ENCODE data around the gene GNAT3.

GNAT3 gene

DNA sequence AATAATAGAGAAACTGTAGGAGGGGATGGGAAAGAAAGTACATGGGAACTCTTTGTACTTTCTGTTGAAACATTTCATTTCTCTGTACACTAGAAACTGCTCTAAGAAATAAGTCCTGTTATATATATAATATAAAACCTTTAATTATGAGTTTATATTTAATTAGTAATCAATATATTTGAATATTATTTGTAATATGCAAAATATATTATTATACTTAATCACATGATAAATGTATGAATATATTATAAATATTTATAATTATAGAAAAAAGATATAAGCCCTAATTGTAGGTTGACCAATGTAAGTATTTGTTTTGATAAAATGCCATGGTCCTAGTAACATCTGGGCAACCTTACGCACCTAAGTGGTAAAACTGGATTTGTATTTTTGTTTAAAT is 51.0 kb downstream of the GNAT3 start:
- Mint-ChIP-seq H3K27ac (no peak overlapping the region), H3K4me1 (ENCODE audit: low read depth) (no peaks in the 10 kb centered on the region), H3K36me3 (no peaks in the 10 kb centered on the region), H3K9me3 (ENCODE audit: low read depth) (no peaks in the 10 kb centered on the region), H3K27me3 (no peaks in the 10 kb centered on the region), H3K4me3 (no peak overlapping the region)

DNA sequence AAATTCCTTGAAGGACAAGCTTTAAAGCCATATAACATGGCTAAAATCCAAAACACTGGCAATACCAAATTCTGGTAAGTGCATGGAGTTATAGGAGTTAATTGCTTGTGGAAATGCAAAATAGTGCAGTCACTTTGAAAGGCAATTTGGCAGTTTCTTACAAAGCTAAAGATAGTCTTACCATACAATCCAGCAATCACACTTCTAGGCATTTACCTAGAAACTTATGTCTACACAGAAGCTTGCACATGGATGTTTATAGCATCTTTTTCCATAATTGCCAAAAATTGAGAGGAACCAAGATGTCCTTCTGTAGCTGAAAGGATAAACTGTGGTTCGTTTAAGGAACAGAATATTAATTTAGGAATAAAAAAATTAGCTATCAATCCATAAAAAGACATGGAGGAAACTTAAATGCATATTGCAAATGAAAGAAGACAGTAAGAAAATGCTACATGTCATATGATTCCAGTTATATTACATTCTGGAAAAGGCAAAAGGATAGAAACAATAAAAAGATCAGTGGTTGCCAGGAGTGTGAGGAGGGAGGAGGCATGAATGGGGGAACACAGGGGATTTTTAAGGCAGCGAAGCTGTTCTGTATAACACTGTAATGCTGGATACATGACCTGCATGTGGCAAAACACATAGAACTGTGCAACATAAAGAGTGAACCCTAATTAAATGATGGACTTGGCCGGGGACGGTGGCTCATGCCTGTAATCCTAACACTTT is 51.9 kb downstream of the GNAT3 start:
- Mint-ChIP-seq H3K36me3 (no peaks in the 10 kb centered on the region), H3K4me1 (ENCODE audit: low read depth) (no peaks in the 10 kb centered on the region), H3K9me3 (ENCODE audit: low read depth) (no peaks in the 10 kb centered on the region), H3K4me3 (no peak overlapping the region), H3K27ac (no peak overlapping the region), H3K27me3 (no peaks in the 10 kb centered on the region)

DNA sequence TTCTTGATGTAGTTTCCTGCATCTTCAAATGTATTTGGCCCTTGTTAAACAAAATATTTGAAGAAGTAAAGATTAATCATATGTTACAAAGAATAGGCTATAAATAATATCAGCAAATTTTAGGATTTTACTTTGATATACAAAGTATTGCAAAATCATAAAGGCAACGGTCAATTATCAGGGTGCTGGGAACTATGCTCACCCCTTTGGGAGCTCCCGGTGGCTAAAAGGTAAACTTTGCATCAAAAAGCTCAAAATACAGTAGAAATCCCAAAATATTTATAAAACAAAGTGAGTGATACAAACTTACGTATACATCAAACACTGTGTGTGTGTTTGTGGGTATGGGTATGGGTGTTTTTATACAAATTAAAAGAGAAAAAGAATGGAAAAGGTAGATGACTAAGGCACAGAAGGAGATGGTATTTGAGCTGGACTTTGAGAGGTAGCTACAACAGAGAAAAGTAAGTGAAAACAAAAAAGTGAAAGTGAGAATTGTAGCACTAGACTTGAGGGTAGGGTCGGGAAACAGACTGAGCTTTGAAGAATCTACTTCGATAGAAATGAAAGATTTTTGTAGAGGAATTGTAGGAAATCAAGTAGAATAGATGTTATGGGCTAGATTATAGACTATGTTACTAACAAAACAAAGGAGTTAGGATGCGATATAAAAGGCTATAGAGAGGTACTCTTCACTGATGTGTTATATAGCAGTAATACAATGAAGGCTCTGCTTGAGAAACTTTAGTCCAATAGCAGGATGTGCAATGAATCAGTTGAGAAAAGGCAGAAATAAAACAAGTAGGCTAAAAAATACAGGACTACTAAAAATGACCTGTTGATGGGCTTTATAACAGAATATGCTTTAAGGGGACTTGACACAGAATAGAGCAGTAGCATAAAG is 52.8 kb downstream of the GNAT3 start:
- Mint-ChIP-seq H3K9me3 (ENCODE audit: low read depth) (no peaks in the 10 kb centered on the region), H3K36me3 (no peaks in the 10 kb centered on the region), H3K4me1 (ENCODE audit: low read depth) (no peaks in the 10 kb centered on the region), H3K27ac (no peak overlapping the region), H3K4me3 (no peak overlapping the region), H3K27me3 (no peaks in the 10 kb centered on the region)

DNA sequence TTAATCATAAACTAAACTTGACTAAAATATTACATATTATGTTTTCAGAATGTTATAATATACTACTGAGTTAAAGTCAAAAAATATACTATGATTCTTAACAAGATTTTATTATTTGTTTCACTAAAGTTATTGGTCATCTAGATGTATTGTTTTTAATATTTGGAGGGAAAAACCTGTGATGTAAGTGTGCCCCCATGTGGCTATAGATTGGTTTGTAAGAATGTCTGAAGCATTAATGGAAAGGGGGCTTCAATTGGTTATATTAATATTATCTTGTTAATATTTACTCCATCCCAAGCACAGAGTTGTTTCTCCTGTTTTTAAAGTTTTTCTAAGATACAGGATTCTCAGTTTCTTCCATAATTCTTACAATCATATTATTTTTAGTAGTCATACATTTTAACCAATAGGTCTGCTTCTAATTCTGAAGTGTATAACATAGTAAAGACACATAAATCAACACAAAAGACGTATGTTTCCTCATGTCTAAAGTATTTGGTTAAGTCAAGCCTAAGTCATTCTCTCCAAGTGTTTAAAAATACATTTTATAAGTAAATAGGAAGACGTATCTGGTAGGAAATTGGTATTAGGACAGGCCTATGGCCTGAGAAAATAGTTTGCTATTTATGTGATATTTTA is 58.0 kb downstream of the GNAT3 start:
- Mint-ChIP-seq H3K4me1 (ENCODE audit: low read depth) (no peaks in the 10 kb centered on the region), H3K27me3 (no peaks in the 10 kb centered on the region), H3K4me3 (no peak overlapping the region), H3K27ac (no peak overlapping the region), H3K9me3 (ENCODE audit: low read depth) (no peaks in the 10 kb centered on the region), H3K36me3 (no peaks in the 10 kb centered on the region)

DNA sequence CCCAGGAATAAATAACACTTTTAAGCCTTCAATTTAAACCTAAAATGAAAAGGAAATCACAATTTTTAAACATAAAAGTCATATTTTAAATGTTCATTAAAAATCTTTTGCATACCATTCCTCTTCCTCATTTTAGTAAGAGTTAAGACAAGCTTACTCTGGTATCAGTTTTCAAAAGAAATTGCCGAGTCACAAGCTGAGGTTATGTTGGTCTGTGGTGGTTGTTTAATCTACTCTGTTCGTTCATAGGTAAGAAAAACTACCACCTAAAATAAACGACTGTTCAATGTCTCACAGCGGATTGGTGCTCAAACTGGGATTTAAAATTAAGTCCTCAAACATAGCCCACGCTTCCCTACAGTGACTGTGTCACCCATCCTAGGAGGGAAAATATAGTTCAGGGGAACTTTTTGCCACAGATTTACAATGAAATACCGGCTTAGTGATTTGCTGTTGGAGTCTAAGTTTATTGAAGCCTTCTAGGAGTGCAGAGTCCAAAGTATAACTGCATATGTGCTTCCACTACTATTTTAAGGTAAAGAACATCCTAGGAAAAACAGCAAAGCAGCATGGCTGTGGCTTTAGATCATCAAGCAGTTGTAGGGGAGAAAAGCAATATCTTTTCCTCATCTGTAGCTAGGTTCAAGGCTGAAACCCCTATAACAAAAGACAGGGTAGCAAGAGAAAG is 61.1 kb downstream of the GNAT3 start:
- Mint-ChIP-seq H3K4me3 (no peak overlapping the region), H3K27ac (no peak overlapping the region), H3K9me3 (ENCODE audit: low read depth) (no peaks in the 10 kb centered on the region), H3K27me3 (no peaks in the 10 kb centered on the region), H3K36me3 (no peaks in the 10 kb centered on the region), H3K4me1 (ENCODE audit: low read depth) (no peaks in the 10 kb centered on the region)

DNA sequence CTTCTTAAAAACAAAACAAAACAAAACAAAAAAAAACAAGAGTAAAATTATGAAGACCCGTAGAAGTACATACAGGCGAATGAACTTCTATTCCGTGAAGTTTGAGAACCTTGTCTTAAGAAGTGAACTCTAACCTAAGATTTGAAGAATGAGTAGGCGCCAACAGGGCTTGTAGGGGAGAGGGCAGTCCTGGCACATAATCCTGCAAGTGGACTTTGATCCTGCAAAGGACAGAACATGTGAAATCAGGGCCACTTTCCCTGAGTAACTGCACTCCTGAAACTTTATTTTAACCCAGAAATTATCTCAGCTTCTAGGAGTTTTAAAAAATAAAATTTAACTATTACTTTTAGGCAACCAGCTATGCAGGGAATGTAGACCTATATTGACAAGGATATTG is 62.0 kb downstream of the GNAT3 start:
- no peak overlapping the region for H3K4me3 Mint-ChIP-seq
- no peaks in the 10 kb centered on the region for H3K27me3 Mint-ChIP-seq
- H3K4me1 Mint-ChIP-seq (ENCODE audit: low read depth) = no peaks in the 10 kb centered on the region

DNA sequence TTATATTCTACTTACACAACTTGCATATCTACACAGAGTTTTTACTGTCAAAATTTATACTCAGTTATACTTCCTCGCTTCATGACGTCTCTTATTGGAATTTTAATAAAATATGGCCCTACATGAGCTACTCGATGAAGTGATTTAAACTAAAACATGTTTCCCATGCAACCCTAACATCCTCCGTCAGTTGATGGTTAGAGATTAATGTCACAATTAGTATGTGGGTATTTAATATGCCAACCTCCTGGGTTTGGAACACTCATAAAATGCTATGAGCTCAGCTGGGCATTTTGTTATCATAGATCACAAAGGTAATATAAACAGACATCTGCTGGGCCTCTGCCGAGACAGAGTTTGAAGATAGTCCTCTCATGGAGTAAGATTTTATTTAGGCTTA is 66.5 kb downstream of the GNAT3 start:
- Mint-ChIP-seq H3K9me3 (ENCODE audit: low read depth) (no peaks in the 10 kb centered on the region), H3K36me3 (no peaks in the 10 kb centered on the region), H3K4me3 (no peak overlapping the region), H3K27me3 (no peaks in the 10 kb centered on the region), H3K27ac (no peak overlapping the region), H3K4me1 (ENCODE audit: low read depth) (no peaks in the 10 kb centered on the region)

More for the DNA sequence above, 62.0 kb downstream of the GNAT3 start:
- H3K36me3 Mint-ChIP-seq = no peaks in the 10 kb centered on the region
- H3K27ac Mint-ChIP-seq = no peak overlapping the region
- no peaks in the 10 kb centered on the region for H3K9me3 Mint-ChIP-seq (ENCODE audit: low read depth)

DNA sequence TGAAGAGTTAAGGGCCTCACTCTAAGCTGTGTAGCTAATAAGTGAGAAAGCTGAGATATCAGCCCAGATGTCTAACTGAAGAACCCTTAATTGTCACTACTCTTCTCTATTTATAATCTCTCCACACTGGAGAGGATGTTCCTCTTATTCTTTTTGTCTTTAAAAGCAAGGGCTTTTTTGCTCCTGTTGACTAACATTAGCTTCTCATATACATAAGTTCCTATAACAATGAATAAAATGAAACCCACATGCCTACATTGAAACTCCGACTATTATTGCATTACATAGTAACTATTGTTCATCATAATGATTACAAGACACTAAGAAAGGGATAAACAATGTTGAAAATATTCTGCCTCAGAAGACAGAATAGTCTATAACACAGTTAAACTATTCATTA is 67.1 kb downstream of the GNAT3 start:
- Mint-ChIP-seq H3K9me3 (ENCODE audit: low read depth) (no peaks in the 10 kb centered on the region), H3K4me1 (ENCODE audit: low read depth) (no peaks in the 10 kb centered on the region), H3K27ac (no peak overlapping the region), H3K36me3 (no peaks in the 10 kb centered on the region), H3K4me3 (no peak overlapping the region), H3K27me3 (no peaks in the 10 kb centered on the region)

DNA sequence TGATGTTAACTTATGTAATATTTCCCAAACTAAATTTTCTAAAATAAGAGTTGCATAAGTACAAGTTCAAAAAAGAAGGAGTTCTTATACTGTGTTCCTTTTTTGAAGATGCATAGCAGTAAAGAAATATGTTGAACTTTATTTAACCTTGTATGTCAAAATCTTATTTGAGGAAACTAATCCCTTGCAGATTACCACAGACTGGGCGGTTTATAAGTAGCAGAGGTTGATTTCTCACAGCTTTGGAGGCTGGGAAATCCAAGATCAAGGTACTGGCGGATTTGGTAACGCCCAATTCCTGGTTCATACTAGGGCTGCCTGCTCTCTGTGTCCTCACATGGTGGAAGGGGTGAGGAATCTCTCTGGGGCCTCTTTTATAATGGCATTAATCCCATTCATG is 68.5 kb downstream of the GNAT3 start:
- no peak overlapping the region for H3K4me3 Mint-ChIP-seq
- no peak overlapping the region for H3K27ac Mint-ChIP-seq
- no peaks in the 10 kb centered on the region for H3K4me1 Mint-ChIP-seq (ENCODE audit: low read depth)
- no peaks in the 10 kb centered on the region for H3K36me3 Mint-ChIP-seq
- no peaks in the 10 kb centered on the region for H3K9me3 Mint-ChIP-seq (ENCODE audit: low read depth)
- no peaks in the 10 kb centered on the region for H3K27me3 Mint-ChIP-seq

DNA sequence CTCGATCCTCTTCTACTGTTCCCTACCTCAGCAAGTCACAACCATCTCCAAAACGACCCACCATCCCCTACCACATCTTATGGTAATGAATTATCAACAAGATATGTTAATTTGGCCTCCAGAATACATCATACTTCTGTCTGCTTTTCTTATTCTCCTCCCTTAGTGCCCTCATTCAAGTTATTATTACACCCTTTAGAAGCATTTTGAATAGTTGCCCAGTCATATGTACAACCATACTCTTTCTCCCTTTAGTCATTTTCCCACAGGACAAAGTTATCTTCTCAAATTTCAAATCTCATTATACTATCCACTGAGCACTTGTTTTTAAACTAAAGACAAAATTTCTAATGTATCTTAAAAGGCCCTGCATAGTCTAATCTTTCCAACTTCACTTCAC is 71.0 kb downstream of the GNAT3 start:
- Mint-ChIP-seq H3K27ac (no peak overlapping the region), H3K9me3 (ENCODE audit: low read depth) (no peaks in the 10 kb centered on the region), H3K27me3 (no peaks in the 10 kb centered on the region), H3K4me3 (no peak overlapping the region), H3K4me1 (ENCODE audit: low read depth) (no peaks in the 10 kb centered on the region), H3K36me3 (no peaks in the 10 kb centered on the region)

DNA sequence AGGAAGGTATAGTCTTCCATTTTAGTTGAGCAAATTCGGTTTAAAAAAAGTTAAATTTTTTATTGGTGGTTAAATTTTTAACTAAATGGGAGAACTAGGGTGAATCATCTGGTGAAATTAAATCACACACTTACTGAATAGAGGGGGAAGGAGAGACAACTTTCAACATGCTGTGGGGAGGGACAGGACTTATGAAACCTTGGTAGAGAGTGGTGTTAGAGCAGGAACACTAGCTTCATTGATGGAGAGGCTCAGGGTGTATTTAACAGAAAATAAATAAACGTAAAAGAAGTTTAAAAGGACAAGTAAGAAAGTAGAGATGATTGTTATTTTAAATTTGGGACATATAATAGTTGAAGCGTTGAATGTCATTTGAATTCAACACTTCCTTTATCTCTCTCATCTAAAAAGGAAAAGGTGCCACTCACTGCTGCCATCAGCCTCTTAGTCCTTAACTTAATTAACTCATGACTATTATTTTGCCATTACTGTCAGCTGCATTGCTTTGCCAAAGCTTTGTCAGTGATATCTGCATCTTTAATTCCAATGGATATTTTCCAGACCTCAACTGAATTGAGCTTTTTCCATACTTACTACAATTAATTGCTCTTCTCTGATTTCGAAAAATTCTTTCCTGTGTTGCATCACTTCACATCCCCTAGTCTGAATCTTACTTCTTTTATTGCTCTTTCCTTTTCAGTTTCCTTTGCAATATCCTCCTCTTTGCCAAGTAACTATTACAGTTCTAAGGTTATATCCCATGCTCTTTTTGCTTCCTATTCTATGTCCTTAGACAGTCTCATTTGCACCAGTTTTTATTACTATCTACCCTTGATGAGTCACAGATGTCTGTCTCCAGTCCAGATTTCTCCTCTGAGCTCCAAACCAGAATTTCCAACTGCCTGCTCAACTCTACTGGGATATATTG is 71.7 kb downstream of the GNAT3 start:
- Mint-ChIP-seq H3K4me3 (no peak overlapping the region), H3K36me3 (no peaks in the 10 kb centered on the region), H3K27ac (no peak overlapping the region), H3K27me3 (no peaks in the 10 kb centered on the region), H3K9me3 (ENCODE audit: low read depth) (no peaks in the 10 kb centered on the region), H3K4me1 (ENCODE audit: low read depth) (no peaks in the 10 kb centered on the region)

DNA sequence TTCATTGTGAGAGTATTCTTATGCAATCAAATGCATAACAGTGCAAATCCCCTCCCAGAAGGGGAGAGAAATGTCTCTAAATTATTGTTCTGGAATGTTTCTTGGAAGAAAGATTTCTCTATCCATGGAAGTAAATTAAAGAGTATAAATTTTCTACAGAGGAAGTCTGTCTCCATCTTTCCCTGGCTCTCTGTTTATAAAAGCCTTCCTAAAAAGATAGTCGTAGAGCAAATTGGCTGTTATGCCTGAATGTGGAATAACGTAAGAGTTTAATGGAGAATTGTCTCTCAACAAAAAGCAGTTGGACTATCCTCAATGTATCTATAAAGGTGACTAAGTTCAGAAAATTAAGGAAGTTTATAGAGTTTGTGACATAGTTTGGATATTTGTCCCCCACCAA is 76.3 kb downstream of the GNAT3 start:
- Mint-ChIP-seq H3K27me3 (peaks cover 3% of the 10 kb centered on the region), H3K4me3 (no peak overlapping the region), H3K36me3 (no peaks in the 10 kb centered on the region), H3K27ac (no peak overlapping the region), H3K4me1 (ENCODE audit: low read depth) (no peaks in the 10 kb centered on the region), H3K9me3 (ENCODE audit: low read depth) (no peaks in the 10 kb centered on the region)

DNA sequence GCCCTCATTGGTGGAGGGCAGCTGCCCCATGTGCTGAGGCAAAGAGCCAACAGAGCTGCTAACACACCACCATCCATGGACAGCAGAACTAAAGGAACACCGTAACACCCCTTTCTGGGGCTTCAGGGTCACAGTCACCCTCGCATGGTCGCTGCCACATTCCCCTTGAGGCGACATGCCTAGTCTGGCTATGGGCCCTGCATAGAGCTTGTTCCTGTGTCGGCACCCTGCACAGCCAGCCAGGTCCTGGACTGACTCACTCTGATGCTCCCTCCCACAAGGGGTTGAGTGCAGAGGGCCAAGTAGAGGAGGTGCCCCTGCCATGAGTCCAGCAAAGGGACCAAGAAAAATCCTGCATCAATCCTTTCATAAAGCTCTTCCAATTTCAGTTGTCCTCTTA is 77.8 kb downstream of the GNAT3 start:
- Mint-ChIP-seq H3K4me1 (ENCODE audit: low read depth) (no peaks in the 10 kb centered on the region), H3K9me3 (ENCODE audit: low read depth) (no peaks in the 10 kb centered on the region), H3K27me3 (peaks cover 3% of the 10 kb centered on the region), H3K27ac (no peak overlapping the region), H3K36me3 (no peaks in the 10 kb centered on the region), H3K4me3 (no peak overlapping the region)

DNA sequence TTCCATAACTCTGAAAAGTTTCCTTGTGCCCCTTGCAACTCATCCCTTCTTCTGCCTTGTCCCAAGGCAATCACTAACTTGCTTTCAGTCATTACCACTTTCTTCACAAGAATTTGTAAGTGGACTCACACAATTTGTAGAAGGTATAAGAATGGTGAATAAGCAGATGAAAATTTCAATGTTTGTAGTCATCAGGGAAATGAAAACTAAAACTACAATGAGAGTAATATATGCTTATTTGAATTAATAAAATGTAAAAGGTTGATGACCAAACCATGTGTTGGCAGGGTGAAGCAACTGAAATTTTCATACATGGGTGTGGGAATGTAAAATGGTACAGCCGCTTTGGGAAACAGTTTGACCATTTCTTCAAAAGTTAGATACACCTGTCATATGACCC is 79.7 kb downstream of the GNAT3 start:
- H3K9me3 Mint-ChIP-seq (ENCODE audit: low read depth) = no peaks in the 10 kb centered on the region
- no peaks in the 10 kb centered on the region for H3K4me1 Mint-ChIP-seq (ENCODE audit: low read depth)
- H3K36me3 Mint-ChIP-seq = no peaks in the 10 kb centered on the region
- H3K27ac Mint-ChIP-seq = no peak overlapping the region
- H3K27me3 Mint-ChIP-seq = peaks cover 3% of the 10 kb centered on the region
- H3K4me3 Mint-ChIP-seq = no peak overlapping the region

All from activated naive CD8-positive, alpha-beta T cell (primary cell).